ENCODE results near the gene LYL1. TPM values are rescaled to one million over a fixed set of nuclear protein-coding genes. Genes with fewer than 3 reads are reported as not detected.
A peak's percentile ranks its signal among the peaks of the same experiment; 100 is the strongest.

LYL1 gene
- total and polyA plus RNA-seq, 9 of the 15 experiments (the other 6 are each of a cell fraction or from before 2014, with no cell fraction given): 1.3 to 266 (median 34.0) TPM

- no peak for TF ChIP-seq TRIM25 (IDR thresholded peaks at IDR 0.05; ENCODE audit: borderline replicate concordance)
- TF ChIP-seq CCNT2 (IDR thresholded peaks at IDR 0.05; ENCODE audit: borderline replicate concordance, extremely low read depth, insufficient read length, low read depth, low read length): peak; percentile 78
- TF ChIP-seq BRD9 (IDR thresholded peaks at IDR 0.05; ENCODE audit: low read depth, partially characterized antibody): peak; percentile 71
- no peak for TF ChIP-seq SP2 (IDR thresholded peaks at IDR 0.05; ENCODE audit: extremely low read depth, low read depth, low read length, poor library complexity, severe bottlenecking)
- no peak for TF ChIP-seq SRSF7 (optimal IDR thresholded peaks at IDR 0.05; ENCODE audit: low read depth, low read length)
- TF ChIP-seq STAG1 (CRISPR knock-in tag; IDR thresholded peaks at IDR 0.05; ENCODE audit: borderline replicate concordance): no peak
- no peak for TF ChIP-seq HOXB6 (CRISPR knock-in tag; IDR thresholded peaks at IDR 0.05; ENCODE audit: borderline replicate concordance)
- TF ChIP-seq NONO (IDR thresholded peaks at IDR 0.05; ENCODE audit: low read depth in 2 of 2, low read length in 1 of 2): no peak
- no peak for TF ChIP-seq ZNF408 (CRISPR knock-in tag; IDR thresholded peaks at IDR 0.05; ENCODE audit: low read depth)
- no peak for TF ChIP-seq RBM15 (IDR thresholded peaks at IDR 0.05; ENCODE audit: insufficient read depth, low read length)
- TF ChIP-seq MED1 (CRISPR knock-in tag; IDR thresholded peaks at IDR 0.05; ENCODE audit: borderline replicate concordance): no peak
- TF ChIP-seq ZBTB33 (CRISPR knock-in tag; IDR thresholded peaks at IDR 0.05): peak; percentile 88
- TF ChIP-seq NELFE (IDR thresholded peaks at IDR 0.05; ENCODE audit: insufficient read depth, insufficient read length): no peak
- 0 out of 2 replicates have a peak, but pooled peaks have one; percentile 71 for TF ChIP-seq ZNF740 (CRISPR knock-in tag; IDR thresholded peaks at IDR 0.05)
- TF ChIP-seq ZNF740 (tag; IDR thresholded peaks at IDR 0.05): no peak; a peak in 1 of 4 replicates
- TF ChIP-seq BRF1 (IDR thresholded peaks at IDR 0.05; ENCODE audit: borderline replicate concordance, extremely low read depth, insufficient read length): no peak
- no peak for TF ChIP-seq ZSCAN32 (CRISPR knock-in tag; IDR thresholded peaks at IDR 0.05)
- no peak for TF ChIP-seq KDM2B (CRISPR knock-in tag; IDR thresholded peaks at IDR 0.05)
- TF ChIP-seq ILF3 (IDR thresholded peaks at IDR 0.05; ENCODE audit: borderline replicate concordance): no peak
Observed at GRCh38 chr19:13104360-13104847, 1.7 kb upstream of the LYL1 start (continued).

Measured in K562 (cell line).